BE2C (cell line): ENCODE results near the gene UGGT2.

Experiments used
- DNase-seq: peaks from one replicate; pipeline ENCODE4 v3.0.0-alpha.2; 2020
- H3K27me3 ChIP-seq: fragments of 250-450 bp; sonication (Bioruptor Pico); 2 replicates; pipeline ENCODE4 v1.5.1; 2020; ENCODE audit warnings: mild to moderate bottlenecking
- H3K36me3 ChIP-seq: fragments of 250-450 bp; sonication (Bioruptor Pico); 2 replicates; pipeline ENCODE4 v1.5.1; 2020; ENCODE audit warnings: mild to moderate bottlenecking
- H3K4me1 ChIP-seq: fragments of 250-450 bp; sonication (Bioruptor Pico); 2 replicates; pipeline ENCODE4 v1.5.1; 2020
- H3K4me3 ChIP-seq: 2 replicates; pipeline ENCODE4 v1.5.1; 2011; ENCODE audit warnings: low read depth, low read length
- H3K9me3 ChIP-seq: fragments of 250-450 bp; sonication (Bioruptor Pico); 2 replicates; pipeline ENCODE4 v1.5.1; 2020
- CTCF ChIP-seq: IDR thresholded peaks from 2 replicates; pipeline ENCODE4 v1.5.1; 2012; ENCODE audit warnings: mild to moderate bottlenecking, low read depth, low read length

The UGGT2 gene

GRCh38 chr13:95968906-95969305 is 84.3 kb downstream of the UGGT2 start:
- no peak overlapping the region for H3K4me3 ChIP-seq
- DNase-seq = no peak
- no peaks in the 10 kb centered on the region; the same call in 1 of the 2 replicates for H3K36me3 ChIP-seq
- no peaks in the 10 kb centered on the region for H3K27me3 ChIP-seq
- no peak for TF ChIP-seq CTCF
- H3K4me1 ChIP-seq = no peaks in the 10 kb centered on the region; the same call in 1 of the 2 replicates
- H3K9me3 ChIP-seq = no peaks in the 10 kb centered on the region

- Histone ChIP-seq H3K27me3 (no peaks in the 10 kb centered on the region), H3K9me3 (no peaks in the 10 kb centered on the region), H3K4me3 (no peak overlapping the region), H3K4me1 (no peaks in the 10 kb centered on the region), H3K36me3 (peaks cover 8% of the 10 kb centered on the region)
- no peak for DNase-seq
- TF ChIP-seq CTCF = no peak
These were observed 95.9 kb downstream of the UGGT2 start for GRCh38 chr13:95957331-95957730.

GRCh38 chr13:95956589-95957148 is 96.5 kb downstream of the UGGT2 start:
- H3K4me3 ChIP-seq = no peak overlapping the region
- H3K4me1 ChIP-seq = no peaks in the 10 kb centered on the region
- TF ChIP-seq CTCF = no peak
- no peak for DNase-seq
- H3K27me3 ChIP-seq = no peaks in the 10 kb centered on the region
- peaks cover 8% of the 10 kb centered on the region for H3K36me3 ChIP-seq
- no peaks in the 10 kb centered on the region for H3K9me3 ChIP-seq

- Histone ChIP-seq H3K4me1 (no peaks in the 10 kb centered on the region), H3K4me3 (no peak overlapping the region), H3K9me3 (no peaks in the 10 kb centered on the region), H3K36me3 (peaks cover 8% of the 10 kb centered on the region), H3K27me3 (no peaks in the 10 kb centered on the region)
- no peak for TF ChIP-seq CTCF
- no peak for DNase-seq
These were observed 97.5 kb downstream of the UGGT2 start for GRCh38 chr13:95955719-95956118.

GRCh38 chr13:95955255-95955654 is 97.9 kb downstream of the UGGT2 start:
- DNase-seq = no peak
- no peaks in the 10 kb centered on the region for H3K4me1 ChIP-seq
- H3K36me3 ChIP-seq = peaks cover 8% of the 10 kb centered on the region
- TF ChIP-seq CTCF = no peak
- H3K4me3 ChIP-seq = no peak overlapping the region
- no peaks in the 10 kb centered on the region for H3K9me3 ChIP-seq
- H3K27me3 ChIP-seq = no peaks in the 10 kb centered on the region

- H3K4me3 ChIP-seq = no peak overlapping the region
- no peaks in the 10 kb centered on the region for H3K9me3 ChIP-seq
- H3K27me3 ChIP-seq = no peaks in the 10 kb centered on the region
- no peak for TF ChIP-seq CTCF
- DNase-seq = no peak
- H3K36me3 ChIP-seq = peaks cover 8% of the 10 kb centered on the region
- H3K4me1 ChIP-seq = no peaks in the 10 kb centered on the region; the same call in 1 of the 2 replicates
These were observed 98.9 kb downstream of the UGGT2 start for GRCh38 chr13:95954266-95954665.
